Measurements from ENCODE around the gene MOB3C. TPM values are rescaled to one million over a fixed set of nuclear protein-coding genes. Genes with fewer than 3 reads are reported as not detected.

The MOB3C gene
- total RNA-seq, 3 donors from 2014 or later: 10.5 to 14.5 (median 14.1) TPM

DNA sequence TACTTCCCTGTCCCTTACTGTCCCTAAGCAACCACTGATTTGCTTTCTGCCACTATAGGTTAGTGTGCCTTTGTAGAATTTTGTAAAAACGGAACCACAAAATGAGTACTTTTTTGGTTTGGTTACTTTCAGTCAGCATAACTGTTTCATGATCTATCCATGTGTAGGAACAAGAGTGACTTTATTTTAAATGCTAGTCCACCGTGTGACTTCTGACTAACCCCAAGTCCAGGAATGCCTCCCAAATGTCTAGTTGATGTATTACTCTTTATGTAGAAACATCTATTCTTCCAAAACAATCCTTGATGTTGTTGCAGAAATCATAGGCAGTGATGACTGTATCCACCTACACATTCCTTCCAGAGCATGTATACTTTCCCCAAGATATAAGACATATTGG is 30.2 kb upstream of the MOB3C start:
- intact Hi-C loops (cut with DNase I; ENCODE audit: low total_unique reads): no loop called here
- TF ChIP-seq POLR2AphosphoS5 (IDR thresholded peaks at IDR 0.05): no peak
- TF ChIP-seq CTCF (IDR thresholded peaks at IDR 0.05): no peak
- no peak for TF ChIP-seq POLR2A (IDR thresholded peaks at IDR 0.05)
- Histone ChIP-seq H3K27me3 (no peaks in the 10 kb centered on the region), H3K4me1 (no peaks in the 10 kb centered on the region), H3K9me3 (peaks cover 12 to 14% of the 10 kb centered on the region in 2 donors), H3K27ac (no peak overlapping the region), H3K4me3 (no peak overlapping the region), H3K36me3 (no peaks in the 10 kb centered on the region)
- no peak for DNase-seq (ENCODE audit: low spot score in 2 of 2)

DNA sequence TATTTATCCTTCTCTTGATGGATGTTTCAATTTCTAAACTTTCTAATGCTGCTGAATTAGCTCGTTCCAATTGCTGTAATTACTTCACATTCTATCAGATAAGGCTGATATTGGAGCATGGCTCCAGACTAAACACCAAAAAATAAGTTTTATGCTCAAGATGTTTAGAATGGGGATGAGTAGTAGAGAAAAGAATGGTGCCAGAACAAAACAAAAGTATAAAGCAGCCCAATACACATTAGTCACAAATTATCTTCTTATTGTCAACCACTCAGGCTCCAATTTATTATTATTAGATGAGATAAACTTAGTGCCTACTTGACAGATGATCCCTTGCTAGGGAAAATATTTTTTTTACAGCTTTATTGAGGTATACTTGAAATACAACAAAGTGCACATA is 29.7 kb upstream of the MOB3C start:
- DNase-seq (ENCODE audit: low spot score in 2 of 2): no peak
- H3K4me3 ChIP-seq: no peak overlapping the region
- H3K9me3 ChIP-seq: peaks cover 12 to 14% of the 10 kb centered on the region in 2 donors
- no peak overlapping the region for H3K27ac ChIP-seq
- no peaks in the 10 kb centered on the region for H3K27me3 ChIP-seq
- TF ChIP-seq POLR2AphosphoS5 (IDR thresholded peaks at IDR 0.05) (no peak), POLR2A (IDR thresholded peaks at IDR 0.05) (no peak), CTCF (IDR thresholded peaks at IDR 0.05) (no peak)
- intact Hi-C loops (cut with DNase I; ENCODE audit: low total_unique reads): no loop called here
- H3K36me3 ChIP-seq: no peaks in the 10 kb centered on the region
- H3K4me1 ChIP-seq: no peaks in the 10 kb centered on the region

- TF ChIP-seq POLR2A (IDR thresholded peaks at IDR 0.05): no peak
- no peak for TF ChIP-seq POLR2AphosphoS5 (IDR thresholded peaks at IDR 0.05)
- TF ChIP-seq CTCF (IDR thresholded peaks at IDR 0.05): no peak
- Histone ChIP-seq H3K4me3 (no peak overlapping the region), H3K9me3 (peaks cover 12 to 14% of the 10 kb centered on the region in 2 donors), H3K36me3 (no peaks in the 10 kb centered on the region), H3K4me1 (no peaks in the 10 kb centered on the region), H3K27me3 (no peaks in the 10 kb centered on the region), H3K27ac (no peak overlapping the region)
- intact Hi-C loops (cut with DNase I; ENCODE audit: low total_unique reads): no loop called here
- no peak for DNase-seq (ENCODE audit: low spot score in 2 of 2)
Measured at GRCh38 chr1:46645815-46646214, 29.2 kb upstream of the MOB3C start.

GRCh38 chr1:46643368-46643775 is 26.8 kb upstream of the MOB3C start:
- DNase-seq (ENCODE audit: low spot score in 2 of 2): no peak

More at GRCh38 chr1:46643368-46643775, 26.8 kb upstream of the MOB3C start:
- no peaks in the 10 kb centered on the region for H3K4me1 ChIP-seq
- no peaks in the 10 kb centered on the region for H3K36me3 ChIP-seq
- H3K9me3 ChIP-seq: no peaks in the 10 kb centered on the region
- H3K27me3 ChIP-seq: no peaks in the 10 kb centered on the region
- intact Hi-C loops (cut with DNase I; ENCODE audit: low total_unique reads): no loop called here
- peak overlapping the region in 1 of 2 donors; percentile 11 for H3K27ac ChIP-seq
- TF ChIP-seq POLR2A (IDR thresholded peaks at IDR 0.05) (no peak), CTCF (IDR thresholded peaks at IDR 0.05) (no peak), POLR2AphosphoS5 (IDR thresholded peaks at IDR 0.05) (no peak)
- no peak overlapping the region for H3K4me3 ChIP-seq

Measured in breast epithelium (tissue), 4 donors.